AG09309 (cell line): ENCODE measurements around the gene HELLS.
A peak's percentile ranks its signal among the peaks of the same experiment; 100 is the strongest.
"Not testable (repeated sequence)": the region's sequence is repeated elsewhere in the genome, so short reads cannot be mapped to it uniquely, and the experiment has no call there.

Source experiments
- DNase-seq: peaks from one replicate; pipeline ENCODE4 v3.0.0-alpha.2; 2010; ENCODE audit warnings: low read depth
- H3K4me3 ChIP-seq: 2 replicates; pipeline ENCODE4 v1.5.1; 2011; ENCODE audit warnings: mild to moderate bottlenecking, low read depth, low read length, moderate library complexity; ENCODE audit not compliant: control insufficient read depth
- TF ChIP-seq, protein P1 (sequence below): IDR thresholded peaks from 2 replicates; pipeline ENCODE4 v1.5.1; 2011; ENCODE audit warnings: mild to moderate bottlenecking, low read depth, low read length, inconsistent platforms; ENCODE audit not compliant: insufficient read depth, control insufficient read depth; ENCODE audit errors: missing control alignments

HELLS gene

DNA sequence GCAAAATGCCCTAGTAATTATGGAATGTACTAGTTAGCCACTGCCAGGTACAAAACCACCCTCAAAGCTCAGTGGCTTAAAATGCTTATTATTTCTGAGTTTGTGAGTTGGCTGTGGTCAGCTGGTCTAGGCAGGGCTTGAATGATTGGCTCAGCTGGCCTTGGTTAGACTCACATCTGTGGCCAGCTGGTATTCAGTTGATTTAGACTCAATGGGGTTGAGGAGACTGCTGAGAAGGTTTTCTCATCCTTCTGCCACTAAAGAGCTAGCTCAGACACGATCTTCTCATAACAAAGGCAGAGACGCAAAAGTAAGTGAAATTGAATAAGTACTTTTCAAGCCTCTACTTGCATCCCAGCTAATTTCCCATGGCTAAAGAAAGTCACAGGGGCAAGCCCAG is 80.9 kb downstream of the HELLS start:
- DNase-seq: no peak
- TF ChIP-seq, protein P1, sequence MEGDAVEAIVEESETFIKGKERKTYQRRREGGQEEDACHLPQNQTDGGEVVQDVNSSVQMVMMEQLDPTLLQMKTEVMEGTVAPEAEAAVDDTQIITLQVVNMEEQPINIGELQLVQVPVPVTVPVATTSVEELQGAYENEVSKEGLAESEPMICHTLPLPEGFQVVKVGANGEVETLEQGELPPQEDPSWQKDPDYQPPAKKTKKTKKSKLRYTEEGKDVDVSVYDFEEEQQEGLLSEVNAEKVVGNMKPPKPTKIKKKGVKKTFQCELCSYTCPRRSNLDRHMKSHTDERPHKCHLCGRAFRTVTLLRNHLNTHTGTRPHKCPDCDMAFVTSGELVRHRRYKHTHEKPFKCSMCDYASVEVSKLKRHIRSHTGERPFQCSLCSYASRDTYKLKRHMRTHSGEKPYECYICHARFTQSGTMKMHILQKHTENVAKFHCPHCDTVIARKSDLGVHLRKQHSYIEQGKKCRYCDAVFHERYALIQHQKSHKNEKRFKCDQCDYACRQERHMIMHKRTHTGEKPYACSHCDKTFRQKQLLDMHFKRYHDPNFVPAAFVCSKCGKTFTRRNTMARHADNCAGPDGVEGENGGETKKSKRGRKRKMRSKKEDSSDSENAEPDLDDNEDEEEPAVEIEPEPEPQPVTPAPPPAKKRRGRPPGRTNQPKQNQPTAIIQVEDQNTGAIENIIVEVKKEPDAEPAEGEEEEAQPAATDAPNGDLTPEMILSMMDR: no peak
- H3K4me3 ChIP-seq: no peak overlapping the region

DNA sequence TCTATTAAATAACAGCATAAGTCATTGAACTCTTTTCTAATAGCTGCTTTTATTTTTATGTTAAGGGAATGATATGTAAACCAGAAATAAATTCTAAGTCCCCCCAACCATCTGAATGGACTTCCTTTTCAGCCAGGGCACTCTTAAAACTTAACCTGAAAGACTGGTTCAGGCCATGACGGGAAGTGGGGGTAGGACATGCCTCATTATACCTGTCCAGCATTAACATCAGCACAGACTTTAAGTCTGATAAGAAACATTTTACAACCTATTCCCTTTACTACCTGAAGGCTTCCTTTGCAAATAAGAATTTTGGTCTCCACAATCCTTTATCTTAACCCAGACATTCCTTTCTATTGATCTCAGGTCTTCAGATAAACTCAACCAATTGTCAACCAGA is 81.9 kb downstream of the HELLS start:
- DNase-seq: no peak
- no peak overlapping the region for H3K4me3 ChIP-seq
- TF ChIP-seq, protein P1: no peak

DNA sequence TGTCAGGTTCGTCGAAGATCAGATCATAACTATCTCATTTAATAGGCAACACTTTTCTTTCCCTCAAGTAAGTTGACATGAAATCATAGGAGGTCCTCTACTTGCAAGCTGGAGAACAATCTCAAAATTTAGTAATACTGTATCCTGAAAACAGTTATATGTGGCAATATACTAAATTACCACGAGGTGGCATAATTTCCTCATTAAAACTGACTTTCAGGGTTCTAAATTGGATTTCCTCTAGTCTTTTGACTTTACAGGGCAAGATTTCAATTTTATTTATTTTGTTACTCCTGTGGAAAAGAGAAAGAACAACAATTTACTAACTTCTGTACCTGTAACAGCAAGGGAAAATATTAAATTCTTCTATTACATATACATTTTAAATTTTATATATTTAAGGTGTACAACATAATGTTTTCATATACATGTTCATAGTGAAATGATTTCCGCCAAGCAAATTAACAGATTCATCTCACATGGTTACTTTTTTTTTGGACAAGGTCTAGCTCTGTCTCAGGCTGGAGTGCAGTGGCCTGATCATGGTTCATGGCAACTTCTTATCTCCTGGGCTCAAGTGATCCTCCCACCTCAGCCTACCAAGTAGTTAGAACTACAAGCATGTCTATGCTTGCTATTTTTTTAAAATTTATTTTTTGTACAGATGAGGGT is 84.6 kb downstream of the HELLS start:
- TF ChIP-seq, protein P1: peak; percentile 52
- no peak for DNase-seq
- H3K4me3 ChIP-seq: no peak overlapping the region

DNA sequence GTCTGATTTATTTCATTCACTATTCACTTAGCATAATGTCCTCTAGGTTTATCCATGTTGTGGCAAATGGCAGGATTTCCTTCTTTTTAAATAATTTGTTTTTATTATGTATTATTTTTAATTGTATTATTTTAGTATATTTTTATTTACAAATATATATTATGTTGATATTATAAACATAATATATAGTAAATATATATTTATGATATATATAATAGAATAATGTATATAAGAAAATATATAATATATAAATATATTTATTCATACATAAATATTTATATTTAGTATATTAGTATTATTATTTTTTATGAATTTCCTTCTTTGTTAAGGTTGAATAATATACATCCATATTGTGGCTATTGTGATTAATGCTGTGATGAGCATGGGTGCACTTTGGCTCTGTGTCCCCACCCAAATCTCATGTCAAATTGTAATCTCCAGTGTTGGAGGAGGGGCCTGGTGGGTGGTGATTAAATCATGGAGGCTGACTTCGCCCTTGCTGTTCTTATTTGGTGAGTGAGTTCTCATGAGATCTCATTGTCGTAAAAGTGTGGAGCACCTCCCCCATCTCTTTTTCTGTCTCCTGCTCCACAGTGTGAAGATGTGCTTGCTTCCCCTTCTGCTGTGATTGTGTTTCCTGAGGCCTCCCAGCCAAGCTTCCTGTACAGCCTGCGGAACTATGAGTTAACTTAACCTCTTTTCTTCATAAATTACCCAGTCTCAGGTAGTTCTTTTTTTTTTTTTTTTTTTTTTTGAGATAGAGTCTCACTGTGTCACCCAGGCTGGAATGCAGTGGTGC is 85.7 kb downstream of the HELLS start:
- no peak overlapping the region for H3K4me3 ChIP-seq
- DNase-seq: no peak
- TF ChIP-seq, protein P1: no peak

DNA sequence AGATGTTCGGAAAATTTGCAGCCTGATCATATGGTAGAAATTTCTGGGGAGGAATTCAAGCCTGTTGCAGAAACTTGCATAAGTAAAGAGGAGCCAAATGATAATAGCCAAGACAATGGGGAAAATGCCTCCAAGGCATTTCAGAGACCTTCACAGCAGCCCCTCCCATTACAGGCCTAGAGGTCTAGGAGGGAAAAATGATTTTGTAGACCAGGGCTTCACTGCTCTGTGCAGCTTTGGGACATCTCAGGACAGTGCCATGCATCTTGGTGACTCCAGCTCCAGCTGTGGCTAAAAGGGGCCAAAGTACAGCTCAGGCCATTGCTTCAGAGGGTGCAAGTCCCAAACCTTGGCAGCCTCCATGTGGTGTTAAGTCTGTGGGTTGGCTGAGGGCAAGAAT is 87.4 kb downstream of the HELLS start:
- H3K4me3 ChIP-seq: no peak overlapping the region
- TF ChIP-seq, protein P1: no peak
- no peak for DNase-seq

DNA sequence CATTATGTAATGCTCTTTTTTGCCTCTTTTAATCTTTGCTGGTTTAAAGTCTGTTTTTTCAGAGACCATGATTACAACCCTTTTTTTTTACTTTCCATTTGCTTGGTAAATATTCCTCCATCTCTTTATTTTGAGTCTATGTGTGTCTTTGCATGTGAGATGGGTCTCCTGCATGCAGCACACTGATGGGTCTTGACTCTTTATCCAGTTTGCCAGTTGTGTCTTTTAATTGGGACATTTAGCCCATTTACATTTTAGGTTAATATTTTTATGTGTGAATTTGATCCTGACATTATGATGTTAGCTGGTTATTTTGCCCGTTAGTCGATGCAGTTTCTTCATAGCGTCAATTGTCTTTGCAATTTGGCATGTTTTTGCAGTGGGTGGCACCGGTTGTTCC is 92.5 kb downstream of the HELLS start:
- not testable (repeated sequence) for DNase-seq, H3K4me3 ChIP-seq

DNA sequence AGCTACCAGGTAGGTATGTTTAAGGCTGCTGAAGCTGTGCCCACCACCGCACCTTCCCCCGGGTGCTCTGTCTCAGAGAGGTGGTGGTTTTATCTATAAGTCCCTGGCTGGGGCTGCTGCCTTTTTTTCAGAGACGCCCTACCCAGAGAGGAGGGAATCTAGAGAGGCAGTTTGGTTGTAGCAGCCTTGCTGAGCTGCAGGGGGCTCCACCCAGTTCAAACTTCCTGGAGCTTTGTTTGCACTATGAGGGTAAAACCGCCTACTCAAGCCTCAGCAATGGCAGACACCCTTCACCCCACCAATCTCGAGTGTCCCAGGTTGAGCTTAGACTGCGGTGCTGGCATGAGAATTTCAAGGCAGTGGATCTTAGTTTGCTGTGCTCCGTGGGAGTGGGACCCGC is 94.3 kb downstream of the HELLS start:
- TF ChIP-seq, protein P1: no peak
- H3K4me3 ChIP-seq: no peak overlapping the region
- DNase-seq: no peak
